Measurements from ENCODE around the gene TTC27. TPM values are rescaled to one million over a fixed set of nuclear protein-coding genes. Genes with fewer than 3 reads are reported as not detected.

Gene TTC27
- total RNA-seq, 4 donors from 2014 or later = 7.1 to 20.3 (median 10.4) TPM

GRCh38 chr2:32711219-32711618, 83.4 kb downstream of the TTC27 start:
- Histone ChIP-seq H3K27ac (no peak overlapping the region), H3K4me1 (peaks cover 0 to 4% (median 2%) of the 10 kb centered on the region in 4 donors), H3K4me3 (no peak overlapping the region), H3K9me3 (no peaks in the 10 kb centered on the region), H3K27me3 (no peaks in the 10 kb centered on the region), H3K36me3 (peaks cover 0 to 3% (median 0%) of the 10 kb centered on the region in 4 donors)
- WGBS, 2 donors (ENCODE audit: low coverage in 1 of 2) = 80 to 88% methylated on average over 2 to 4 of the region's 4 CpGs
- no peak for DNase-seq
- TF ChIP-seq POLR2AphosphoS5 (IDR thresholded peaks at IDR 0.05) = no peak
- no peak for TF ChIP-seq EP300 (IDR thresholded peaks at IDR 0.05; ENCODE audit: low read depth)
- TF ChIP-seq, protein P1, sequence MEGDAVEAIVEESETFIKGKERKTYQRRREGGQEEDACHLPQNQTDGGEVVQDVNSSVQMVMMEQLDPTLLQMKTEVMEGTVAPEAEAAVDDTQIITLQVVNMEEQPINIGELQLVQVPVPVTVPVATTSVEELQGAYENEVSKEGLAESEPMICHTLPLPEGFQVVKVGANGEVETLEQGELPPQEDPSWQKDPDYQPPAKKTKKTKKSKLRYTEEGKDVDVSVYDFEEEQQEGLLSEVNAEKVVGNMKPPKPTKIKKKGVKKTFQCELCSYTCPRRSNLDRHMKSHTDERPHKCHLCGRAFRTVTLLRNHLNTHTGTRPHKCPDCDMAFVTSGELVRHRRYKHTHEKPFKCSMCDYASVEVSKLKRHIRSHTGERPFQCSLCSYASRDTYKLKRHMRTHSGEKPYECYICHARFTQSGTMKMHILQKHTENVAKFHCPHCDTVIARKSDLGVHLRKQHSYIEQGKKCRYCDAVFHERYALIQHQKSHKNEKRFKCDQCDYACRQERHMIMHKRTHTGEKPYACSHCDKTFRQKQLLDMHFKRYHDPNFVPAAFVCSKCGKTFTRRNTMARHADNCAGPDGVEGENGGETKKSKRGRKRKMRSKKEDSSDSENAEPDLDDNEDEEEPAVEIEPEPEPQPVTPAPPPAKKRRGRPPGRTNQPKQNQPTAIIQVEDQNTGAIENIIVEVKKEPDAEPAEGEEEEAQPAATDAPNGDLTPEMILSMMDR (IDR thresholded peaks at IDR 0.05) = no peak
- TF ChIP-seq POLR2A (IDR thresholded peaks at IDR 0.05) = no peak
- in situ Hi-C loops (cut with MboI; ENCODE audit: low pct_ligation_motif_present in 1 of 4, low pct_unique_long_range_greater_than_20kb in 1 of 4, low sequenced_read_pairs in 3 of 4) (no loop called here), intact Hi-C loops (cut with DNase I; ENCODE audit: low total_unique reads) (no loop called here)

GRCh38 chr2:32711908-32712501, 84.2 kb downstream of the TTC27 start:
- H3K9me3 ChIP-seq = no peaks in the 10 kb centered on the region
- peaks cover 0 to 3% (median 0%) of the 10 kb centered on the region in 4 donors for H3K36me3 ChIP-seq
- intact Hi-C loops (cut with DNase I; ENCODE audit: low total_unique reads) = no loop called here
- H3K27me3 ChIP-seq = no peaks in the 10 kb centered on the region
- no peak overlapping the region for H3K27ac ChIP-seq
- no peak for DNase-seq
- peaks cover 0 to 4% (median 2%) of the 10 kb centered on the region in 4 donors for H3K4me1 ChIP-seq
- TF ChIP-seq POLR2A (IDR thresholded peaks at IDR 0.05) (no peak), POLR2AphosphoS5 (IDR thresholded peaks at IDR 0.05) (no peak), EP300 (IDR thresholded peaks at IDR 0.05; ENCODE audit: low read depth) (no peak)
- TF ChIP-seq, protein P1 (IDR thresholded peaks at IDR 0.05) = no peak
- in situ Hi-C loops (cut with MboI; ENCODE audit: low pct_ligation_motif_present in 1 of 4, low pct_unique_long_range_greater_than_20kb in 1 of 4, low sequenced_read_pairs in 3 of 4) = no loop called here
- no peak overlapping the region for H3K4me3 ChIP-seq
- WGBS, 2 donors (ENCODE audit: low coverage in 1 of 2) = 44 to 50% methylated on average over 3 to 4 of the region's 4 CpGs

DNA sequence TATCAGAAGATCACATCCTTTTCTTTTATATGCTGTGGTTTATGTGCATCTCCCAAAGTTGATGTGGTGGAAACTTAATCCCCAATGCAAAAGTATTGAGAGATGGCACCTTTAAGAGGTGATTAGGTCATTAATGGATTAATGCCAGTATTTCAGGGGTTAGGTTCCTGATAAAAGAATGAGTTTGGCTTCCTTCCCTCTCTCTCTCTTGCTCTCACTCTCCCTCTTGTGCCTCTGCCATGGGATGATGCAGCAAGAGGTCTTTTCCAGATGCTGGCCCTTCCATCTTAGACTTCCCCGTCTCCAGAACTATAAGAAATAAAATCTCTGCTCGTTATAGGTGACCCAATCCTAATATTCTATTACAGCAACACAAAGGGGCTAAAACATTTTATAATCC, 85.0 kb downstream of the TTC27 start:
- Histone ChIP-seq H3K27me3 (no peaks in the 10 kb centered on the region), H3K36me3 (peaks cover 0 to 3% (median 0%) of the 10 kb centered on the region in 4 donors), H3K27ac (no peak overlapping the region), H3K4me1 (peaks cover 0 to 4% (median 2%) of the 10 kb centered on the region in 4 donors), H3K4me3 (no peak overlapping the region), H3K9me3 (no peaks in the 10 kb centered on the region)
- in situ Hi-C loops (cut with MboI; ENCODE audit: low pct_ligation_motif_present in 1 of 4, low pct_unique_long_range_greater_than_20kb in 1 of 4, low sequenced_read_pairs in 3 of 4) = no loop called here
- DNase-seq = no peak
- intact Hi-C loops (cut with DNase I; ENCODE audit: low total_unique reads) = no loop called here
- TF ChIP-seq, protein P1 (IDR thresholded peaks at IDR 0.05) = no peak
- TF ChIP-seq EP300 (IDR thresholded peaks at IDR 0.05; ENCODE audit: low read depth) = no peak
- TF ChIP-seq POLR2AphosphoS5 (IDR thresholded peaks at IDR 0.05) = no peak
- TF ChIP-seq POLR2A (IDR thresholded peaks at IDR 0.05) = no peak
- WGBS, 2 donors (ENCODE audit: low coverage in 1 of 2) = 90 to 95% methylated on average over 2 of the region's 2 CpGs

- WGBS, 2 donors (ENCODE audit: low coverage in 1 of 2) = 50 to 68% methylated on average over 1 of the region's 1 CpG
- Histone ChIP-seq H3K4me3 (no peak overlapping the region), H3K4me1 (peaks cover 0 to 4% (median 2%) of the 10 kb centered on the region in 4 donors), H3K36me3 (peaks cover 0 to 3% (median 0%) of the 10 kb centered on the region in 4 donors), H3K9me3 (no peaks in the 10 kb centered on the region), H3K27me3 (no peaks in the 10 kb centered on the region), H3K27ac (no peak overlapping the region)
- DNase-seq = no peak
- intact Hi-C loops (cut with DNase I; ENCODE audit: low total_unique reads) (no loop called here), in situ Hi-C loops (cut with MboI; ENCODE audit: low pct_ligation_motif_present in 1 of 4, low pct_unique_long_range_greater_than_20kb in 1 of 4, low sequenced_read_pairs in 3 of 4) (no loop called here)
- TF ChIP-seq, protein P1 (IDR thresholded peaks at IDR 0.05) = no peak
- TF ChIP-seq POLR2A (IDR thresholded peaks at IDR 0.05) (no peak), EP300 (IDR thresholded peaks at IDR 0.05; ENCODE audit: low read depth) (no peak), POLR2AphosphoS5 (IDR thresholded peaks at IDR 0.05) (no peak)
These were observed 86.7 kb downstream of the TTC27 start for GRCh38 chr2:32714521-32714920.
